Measurements from ENCODE around the gene ZEB2. TPM values are rescaled to one million over a fixed set of nuclear protein-coding genes. Genes with fewer than 3 reads are reported as not detected.
A peak's percentile ranks its signal among the peaks of the same experiment; 100 is the strongest.

ZEB2 gene
- polyA plus RNA-seq, 3 donors, result 112 to 133 (median 121) TPM

DNA sequence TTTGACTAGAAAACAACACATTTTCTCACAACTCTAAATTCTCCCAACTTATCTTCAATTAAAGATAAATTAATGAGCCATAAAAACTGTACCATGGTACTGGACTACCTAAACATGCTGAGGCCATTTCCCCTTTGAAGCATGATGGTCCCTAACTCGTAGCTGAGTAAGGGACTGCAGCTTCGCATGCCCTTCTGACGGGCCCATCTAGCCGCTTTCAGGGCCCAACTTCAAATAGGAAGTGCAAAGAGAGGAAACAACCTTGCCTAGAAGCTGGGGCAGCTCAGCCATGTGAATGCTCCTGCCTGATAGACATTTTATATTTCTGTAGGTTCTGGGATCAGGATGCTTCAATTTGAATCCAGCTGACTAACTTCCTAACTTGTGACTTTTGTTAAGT lies 72.4 kb downstream of the ZEB2 start:
- DNase-seq (ENCODE audit: extremely low read depth in 1 of 11, low read depth in 9 of 11, low spot score in 4 of 11), result no peak

DNA sequence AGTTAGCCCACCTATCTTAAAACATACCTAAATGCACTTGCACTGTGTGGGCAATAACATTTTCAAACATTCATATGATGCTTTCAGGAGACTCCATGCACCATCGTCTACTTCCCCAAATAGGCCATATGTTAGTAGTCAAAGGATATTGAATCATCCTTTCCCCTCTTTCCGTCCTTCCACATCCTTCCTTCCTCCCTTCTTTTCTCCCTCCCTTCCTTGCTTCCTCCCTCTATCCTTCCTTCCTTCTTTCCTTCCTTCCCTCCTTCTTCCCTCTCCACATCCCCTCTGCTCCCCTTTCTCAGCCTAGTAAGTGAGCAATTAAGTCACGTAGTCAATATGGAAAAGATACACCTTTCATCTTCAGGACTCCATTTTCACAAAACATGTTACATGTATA lies 73.8 kb downstream of the ZEB2 start:
- no peak for DNase-seq (ENCODE audit: extremely low read depth in 1 of 11, low read depth in 9 of 11, low spot score in 4 of 11)

DNA sequence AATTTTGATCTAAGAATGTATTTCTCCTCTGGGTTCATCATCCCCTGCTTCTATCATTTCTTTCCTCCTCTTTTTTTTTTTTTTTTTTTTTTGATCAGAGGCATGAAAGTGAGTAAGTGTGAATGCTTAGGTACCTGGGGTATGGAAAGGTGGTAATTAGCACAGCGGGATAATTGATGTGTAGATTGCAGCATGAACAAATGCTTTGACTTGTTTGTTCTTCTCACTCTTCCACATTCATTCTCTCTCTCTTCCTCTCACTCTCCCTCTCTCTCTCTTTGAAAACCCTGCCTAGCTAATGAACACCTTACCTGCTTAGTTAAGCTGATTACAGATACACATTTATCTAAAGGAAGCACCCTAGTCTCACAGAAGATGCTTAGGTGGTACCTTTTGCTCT lies 74.7 kb downstream of the ZEB2 start:
- no peak for DNase-seq (ENCODE audit: extremely low read depth in 1 of 11, low read depth in 9 of 11, low spot score in 4 of 11)

GRCh38 chr2:144443837-144444817 lies 75.8 kb downstream of the ZEB2 start:
- DNase-seq (ENCODE audit: extremely low read depth in 1 of 11, low read depth in 9 of 11, low spot score in 4 of 11), result no peak

DNA sequence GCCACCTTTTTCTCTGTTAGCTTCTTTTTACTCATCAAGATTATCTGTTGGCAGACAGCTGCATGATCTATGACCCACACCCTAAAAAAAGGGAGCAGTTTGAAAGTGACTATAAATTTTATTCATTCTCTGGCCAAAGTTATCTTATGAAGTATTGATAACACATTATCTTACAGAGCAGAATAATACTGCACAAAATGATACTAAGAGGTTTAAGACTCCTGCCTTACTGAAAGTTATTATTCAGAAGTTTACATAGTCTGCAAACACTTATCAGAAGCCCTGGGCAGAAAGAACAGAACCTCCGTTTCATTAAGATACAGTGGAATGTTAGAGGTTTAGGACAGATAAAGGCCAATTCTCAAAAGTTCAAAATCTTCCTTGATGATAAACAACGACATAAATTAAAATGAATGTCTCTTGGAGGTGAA lies 78.2 kb downstream of the ZEB2 start:
- no peak for DNase-seq (ENCODE audit: extremely low read depth in 1 of 11, low read depth in 9 of 11, low spot score in 4 of 11)

- DNase-seq (ENCODE audit: extremely low read depth in 1 of 11, low read depth in 9 of 11, low spot score in 4 of 11), result no peak
These were observed 79.9 kb downstream of the ZEB2 start for GRCh38 chr2:144439993-144440392.

DNA sequence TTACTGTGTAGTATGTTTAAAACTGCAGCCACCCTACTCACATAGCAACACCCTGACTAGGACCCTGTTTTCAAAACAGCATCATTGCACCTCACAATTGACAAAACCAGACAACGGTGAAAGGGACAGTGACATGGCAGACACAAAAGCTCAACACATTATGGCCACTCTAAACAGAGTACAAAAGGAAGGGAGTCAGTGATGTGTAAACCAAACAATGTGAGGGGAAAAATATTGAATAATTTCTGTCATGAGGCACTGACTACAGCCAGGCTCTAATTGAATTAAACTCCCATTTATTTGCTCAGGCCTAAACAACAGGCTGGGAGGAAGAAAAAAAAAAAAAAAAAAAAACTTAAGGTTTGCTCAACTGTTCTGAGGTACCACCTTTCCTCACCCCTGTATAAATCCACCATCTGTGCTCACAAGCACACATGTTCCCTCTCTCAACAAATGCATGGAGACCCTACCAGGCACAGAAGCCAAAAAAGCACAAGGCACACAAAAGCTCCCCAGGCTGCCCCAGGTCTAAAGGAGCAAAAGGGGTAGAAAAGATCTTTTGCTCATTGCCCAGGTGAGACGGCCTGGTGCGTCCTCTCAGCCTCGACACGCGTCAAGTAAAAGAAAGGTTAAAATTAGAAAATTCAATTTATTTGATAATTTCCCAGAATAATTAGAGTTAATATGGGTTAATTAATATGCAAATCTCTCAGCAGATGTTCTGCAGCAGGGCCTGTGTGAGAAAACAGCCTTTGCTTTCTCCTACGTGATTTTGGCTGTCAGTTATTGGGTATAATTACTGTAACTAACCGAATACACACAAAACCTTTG lies 80.9 kb downstream of the ZEB2 start:
- no peak for DNase-seq (ENCODE audit: extremely low read depth in 1 of 11, low read depth in 9 of 11, low spot score in 4 of 11)

- no peak for DNase-seq (ENCODE audit: extremely low read depth in 1 of 11, low read depth in 9 of 11, low spot score in 4 of 11)
These were observed 82.3 kb downstream of the ZEB2 start for GRCh38 chr2:144437636-144438035.

DNA sequence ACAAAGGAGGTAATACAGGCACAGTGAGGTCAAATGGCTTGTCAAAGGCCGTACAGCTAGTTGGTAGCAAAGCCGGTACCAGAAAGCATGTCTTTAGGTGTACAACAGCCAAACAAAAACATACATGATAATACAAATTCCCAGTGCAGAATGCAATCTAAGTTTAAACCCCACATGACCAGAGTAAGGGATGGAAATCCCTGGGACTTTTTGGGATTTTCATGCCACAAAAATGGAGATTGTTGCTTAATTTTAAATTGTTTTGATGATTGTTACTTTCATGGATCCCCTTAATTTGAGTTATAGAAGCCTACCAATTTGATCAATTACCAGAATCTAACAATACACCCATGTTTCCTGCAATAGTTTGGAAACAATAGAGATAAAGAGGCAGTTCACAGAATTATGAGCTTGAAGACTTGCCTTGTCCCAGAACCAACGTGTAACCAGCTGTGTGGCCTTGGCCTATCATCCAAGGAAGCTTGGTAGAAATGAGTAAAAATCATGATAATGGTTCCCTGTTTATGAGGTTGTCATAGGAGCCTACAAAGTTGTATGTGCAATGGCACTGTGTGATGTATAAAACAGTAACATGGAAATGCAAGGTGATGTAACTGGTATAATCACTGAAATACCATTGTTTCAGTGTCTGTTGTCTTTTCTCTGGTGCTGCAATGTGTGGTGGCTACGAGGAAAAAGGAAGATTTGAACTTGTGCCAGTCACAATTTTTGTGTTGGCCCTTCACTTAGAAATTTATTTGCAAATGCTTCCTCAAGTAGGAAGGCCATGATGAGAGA lies 85.3 kb downstream of the ZEB2 start:
- DNase-seq (ENCODE audit: extremely low read depth in 1 of 11, low read depth in 9 of 11, low spot score in 4 of 11), result no peak

DNA sequence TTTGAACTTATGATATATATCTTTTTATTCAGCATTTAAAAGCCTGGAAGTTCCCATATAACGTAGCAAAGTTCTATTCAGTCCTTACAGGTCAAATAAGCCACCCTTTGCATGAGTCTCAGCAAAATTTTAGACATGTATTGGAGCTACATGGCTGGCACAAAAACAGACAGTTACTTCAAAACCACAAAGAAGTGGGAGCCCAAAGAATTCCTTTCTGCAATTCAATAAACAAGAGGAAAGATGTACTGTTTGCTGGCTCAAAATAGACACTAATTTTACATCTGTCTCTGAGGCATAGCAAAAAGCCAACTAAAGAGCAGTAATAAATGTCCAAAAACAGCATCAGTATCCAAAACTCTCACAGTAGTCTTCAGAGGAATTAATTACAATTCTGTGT lies 87.0 kb downstream of the ZEB2 start:
- DNase-seq (ENCODE audit: extremely low read depth in 1 of 11, low read depth in 9 of 11, low spot score in 4 of 11), result no peak

- DNase-seq (ENCODE audit: extremely low read depth in 1 of 11, low read depth in 9 of 11, low spot score in 4 of 11), result no peak
These were observed 87.9 kb downstream of the ZEB2 start for GRCh38 chr2:144431998-144432397.

- no peak for DNase-seq (ENCODE audit: extremely low read depth in 1 of 11, low read depth in 9 of 11, low spot score in 4 of 11)
These were observed 88.5 kb downstream of the ZEB2 start for GRCh38 chr2:144431392-144431783.

DNA sequence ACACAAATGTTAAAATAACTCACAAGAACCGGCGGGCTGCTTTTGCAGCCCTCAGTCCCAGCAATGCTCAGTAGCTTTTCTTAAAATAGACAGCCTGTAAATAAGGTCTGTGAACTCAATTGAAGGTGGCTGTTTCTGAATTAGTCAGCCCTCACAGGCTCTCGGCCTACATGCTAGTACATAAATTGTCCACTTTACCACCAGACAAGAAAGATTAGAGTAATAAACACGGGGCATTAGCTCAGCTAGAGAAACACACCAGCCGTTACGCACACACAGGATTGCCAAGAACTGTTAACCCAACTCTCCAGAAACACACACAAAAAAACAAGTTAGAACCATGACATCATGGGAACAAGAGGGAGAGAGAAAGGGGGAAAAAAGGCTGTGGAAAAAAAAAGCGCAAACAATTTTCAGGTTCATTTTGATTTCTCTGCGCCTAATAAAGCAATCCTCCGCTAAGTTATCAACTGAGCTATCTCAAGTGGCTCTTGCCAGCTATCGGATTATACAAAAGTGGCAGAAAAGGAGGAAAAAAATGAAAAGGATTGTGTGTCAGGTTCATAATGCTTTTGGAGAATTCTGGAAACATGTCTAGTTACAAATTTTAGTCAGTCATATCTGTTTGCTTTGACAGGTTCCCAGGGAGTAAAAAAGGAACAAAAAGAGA lies 89.1 kb downstream of the ZEB2 start:
- peak in 10 of 11 donors; percentile 52 to 81 (median 66) for DNase-seq (ENCODE audit: extremely low read depth in 1 of 11, low read depth in 9 of 11, low spot score in 4 of 11)

DNA sequence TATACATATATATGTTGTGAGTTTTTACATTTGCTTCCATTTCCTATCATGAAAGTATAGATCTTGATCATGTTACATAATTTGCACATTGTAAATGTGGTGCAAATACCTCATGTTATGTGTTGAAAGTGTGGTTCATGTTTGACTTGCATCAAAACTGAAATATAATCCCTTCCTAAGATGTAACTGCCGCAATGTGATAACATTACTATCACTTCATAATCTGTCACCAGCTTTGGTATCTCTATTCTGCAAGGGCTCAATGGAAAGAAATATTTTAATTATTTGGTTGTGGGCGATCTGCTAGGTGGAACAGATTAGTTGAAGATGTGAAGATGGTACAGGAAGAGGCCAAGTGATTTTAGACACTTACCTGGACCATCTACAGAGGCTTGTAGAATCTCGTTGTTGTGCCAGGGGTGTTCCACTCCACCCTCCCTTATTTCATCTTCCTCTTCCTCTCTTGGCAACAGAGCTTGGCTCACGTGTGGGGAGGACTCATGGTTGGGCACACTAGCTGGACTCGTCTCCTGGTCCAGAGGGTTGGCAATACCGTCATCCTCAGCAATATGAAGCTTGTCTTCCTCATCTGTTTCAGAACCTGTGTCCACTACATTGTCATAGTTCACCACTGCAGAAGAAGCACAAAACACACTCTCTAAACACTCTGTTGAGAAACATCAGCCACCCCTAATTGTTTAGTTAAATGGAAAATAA lies 90.4 kb downstream of the ZEB2 start:
- no peak for DNase-seq (ENCODE audit: extremely low read depth in 1 of 11, low read depth in 9 of 11, low spot score in 4 of 11)

DNA sequence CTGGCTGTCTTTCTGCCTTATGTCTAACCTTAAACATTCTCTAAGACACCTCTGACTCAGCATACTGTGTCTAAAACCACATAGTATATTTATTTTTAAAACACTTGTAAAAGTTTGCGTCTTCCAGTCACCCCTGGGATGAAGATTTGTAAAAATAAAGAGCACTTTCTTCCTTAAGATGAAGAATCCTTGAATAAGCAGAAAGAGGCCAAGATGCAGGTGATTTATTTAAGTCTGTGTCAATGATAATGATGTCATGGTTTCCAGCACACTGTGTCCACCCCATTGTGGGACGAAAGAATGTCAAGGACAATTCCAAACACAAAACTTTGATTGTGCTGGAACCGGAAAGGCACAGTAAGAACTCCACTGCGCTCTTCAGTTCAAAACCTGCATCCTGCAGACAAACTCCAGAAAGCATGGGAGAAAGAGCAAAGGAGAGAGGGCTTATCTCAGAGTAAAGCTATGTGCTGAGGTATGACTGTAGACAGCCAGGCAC lies 92.9 kb downstream of the ZEB2 start:
- no peak for DNase-seq (ENCODE audit: extremely low read depth in 1 of 11, low read depth in 9 of 11, low spot score in 4 of 11)

DNA sequence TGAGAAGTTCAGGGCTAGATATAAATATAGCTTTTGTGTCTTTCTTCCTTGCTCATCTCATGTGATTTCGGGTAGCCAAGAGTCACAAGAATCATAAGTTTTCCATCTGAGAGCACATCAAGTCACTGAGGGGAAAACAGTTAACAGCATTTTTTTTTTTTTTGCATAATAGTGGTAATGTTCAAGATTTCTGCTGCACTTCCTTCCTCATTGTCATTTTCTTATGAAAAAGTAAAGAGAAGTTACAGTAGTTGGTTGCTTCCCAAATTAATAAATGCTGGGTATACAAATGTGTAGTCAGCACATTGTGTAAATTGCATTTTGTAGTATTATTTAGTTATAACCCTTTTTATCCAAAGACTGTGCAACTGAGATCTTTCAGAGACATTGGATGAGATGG lies 93.6 kb downstream of the ZEB2 start:
- DNase-seq (ENCODE audit: extremely low read depth in 1 of 11, low read depth in 9 of 11, low spot score in 4 of 11), result no peak

GRCh38 chr2:144424559-144425240 lies 95.2 kb downstream of the ZEB2 start:
- DNase-seq (ENCODE audit: extremely low read depth in 1 of 11, low read depth in 9 of 11, low spot score in 4 of 11), result no peak
